IMR-90 (cell line): ENCODE results near the gene KNTC1. TPM values are rescaled to one million over a fixed set of nuclear protein-coding genes. Genes with fewer than 3 reads are reported as not detected.

Experiments used
- ATAC-seq: fragments of 200-7000 bp; cut with Tn5 transposase; 2 replicates; pipeline ENCODE4 v1.9.1; 2020; ENCODE audit warnings: low read depth, mild to moderate bottlenecking, moderate library complexity
- BruUV-seq: library from RNA; stranded (reverse); fragments of 400-500 nt; replicated peaks from 2 replicates; lab custom pipeline; 2021; lab: Mats Ljungman, UMichigan
- CTCF ChIA-PET: fragments of 300-600 bp; formaldehyde crosslinking; extraction: SDS; loops from one replicate; lab custom pipeline; 2021; ENCODE audit warnings: antibody characterized with exemption; lab: Yijun Ruan, JAX
- POLR2A ChIA-PET: fragments of 300-600 bp; sonication (Branson Sonifier 250); formaldehyde crosslinking; loops from one replicate; lab custom pipeline; 2022; ENCODE audit warnings: antibody characterized with exemption; ENCODE audit not compliant: unreplicated experiment; lab: Charles Lee
- DNase-seq: peaks from one replicate; pipeline ENCODE4 v3.0.0; 2013
- H2AFZ ChIP-seq: replicated peaks from 2 replicates; pipeline ENCODE3; 2013; ENCODE audit warnings: low read length, mild to moderate bottlenecking; ENCODE audit not compliant: poor library complexity
- H2AK5ac ChIP-seq: 2 replicates; pipeline ENCODE4 v1.6.1; 2013; ENCODE audit warnings: low read depth, low read length, inconsistent platforms
- H2AK9ac ChIP-seq: replicated peaks from 2 replicates; pipeline ENCODE3; 2013; ENCODE audit warnings: mild to moderate bottlenecking, low read depth, low read length, moderate library complexity; ENCODE audit not compliant: poor library complexity
- H2BK120ac ChIP-seq: 2 replicates; pipeline ENCODE4 v1.6.1; 2013; ENCODE audit warnings: low read depth, low read length, inconsistent platforms
- H2BK15ac ChIP-seq: 3 replicates; pipeline ENCODE4 v1.6.1; 2013; ENCODE audit warnings: low read depth, low read length, inconsistent platforms
- H2BK20ac ChIP-seq: 2 replicates; pipeline ENCODE4 v1.6.1; 2013; ENCODE audit warnings: low read depth, mild to moderate bottlenecking, inconsistent platforms, low read length, moderate library complexity
- H2BK5ac ChIP-seq: 2 replicates; pipeline ENCODE4 v1.6.1; 2013; ENCODE audit warnings: mild to moderate bottlenecking, low read depth, low read length, inconsistent platforms; ENCODE audit not compliant: poor library complexity, severe bottlenecking
- H3K14ac ChIP-seq: replicated peaks from 2 replicates; pipeline ENCODE4 v1.6.1; 2013; ENCODE audit warnings: low read depth, low read length, inconsistent platforms
- H3K18ac ChIP-seq: 2 replicates; pipeline ENCODE4 v1.6.1; 2013; ENCODE audit warnings: low read depth, low read length, control low read depth
- H3K23ac ChIP-seq: 2 replicates; pipeline ENCODE4 v1.6.1; 2013; ENCODE audit warnings: low read depth, low read length, inconsistent platforms
- H3K27ac ChIP-seq: 2 replicates; pipeline ENCODE4 v1.5.1; 2013; ENCODE audit warnings: mild to moderate bottlenecking, control low read depth, low read length; ENCODE audit not compliant: insufficient read depth
- H3K27me3 ChIP-seq: 2 replicates; pipeline ENCODE4 v1.6.1; 2013; ENCODE audit warnings: low read length; ENCODE audit not compliant: control insufficient read depth, insufficient read depth
- H3K36me3 ChIP-seq: 2 replicates; pipeline ENCODE4 v1.6.1; 2013; ENCODE audit warnings: low read length, mixed read lengths; ENCODE audit not compliant: control insufficient read depth, insufficient read depth
- H3K4ac ChIP-seq: 2 replicates; pipeline ENCODE4 v1.6.1; 2013; ENCODE audit warnings: low read depth, low read length, inconsistent platforms
- H3K4me1 ChIP-seq: 2 replicates; pipeline ENCODE4 v1.6.1; 2013; ENCODE audit warnings: low read length, mixed read lengths; ENCODE audit not compliant: control insufficient read depth, insufficient read depth
- H3K4me2 ChIP-seq: 2 replicates; pipeline ENCODE4 v1.6.1; 2013; ENCODE audit warnings: low read depth, mild to moderate bottlenecking, control low read depth, low read length, moderate library complexity
- H3K4me3 ChIP-seq: 2 replicates; pipeline ENCODE4 v1.5.1; 2013; ENCODE audit warnings: low read depth, mild to moderate bottlenecking, control low read depth, low read length, moderate library complexity; ENCODE audit not compliant: insufficient read depth
- H3K56ac ChIP-seq: 2 replicates; pipeline ENCODE4 v1.6.1; 2013; ENCODE audit warnings: low read length, inconsistent platforms; ENCODE audit not compliant: insufficient read depth; ENCODE audit errors: extremely low read depth
- H3K79me1 ChIP-seq, 2 experiments: 2 replicates each; pipeline ENCODE4 v1.6.1; 2013; ENCODE audit warnings: low read length in 2 of 2, inconsistent platforms in 1 of 2, low read depth in 1 of 2
- H3K9ac ChIP-seq: 2 replicates; pipeline ENCODE4 v1.6.1; 2013; ENCODE audit warnings: low read depth, low read length, control low read depth
- H3K9me1 ChIP-seq: 2 replicates; pipeline ENCODE4 v1.6.1; 2013; ENCODE audit warnings: low read length, inconsistent platforms; ENCODE audit not compliant: insufficient read depth
- H3K9me3 ChIP-seq: 2 replicates; pipeline ENCODE4 v1.6.1; 2013; ENCODE audit warnings: low read length; ENCODE audit not compliant: control insufficient read depth, insufficient read depth
- H4K20me1 ChIP-seq: 2 replicates; pipeline ENCODE4 v1.6.1; 2013; ENCODE audit warnings: low read length, inconsistent platforms; ENCODE audit not compliant: insufficient read depth
- H4K5ac ChIP-seq: 2 replicates; pipeline ENCODE4 v1.6.1; 2013; ENCODE audit warnings: mild to moderate bottlenecking, low read depth, low read length, control low read depth
- H4K8ac ChIP-seq, 2 experiments: 2 replicates each; pipeline ENCODE4 v1.6.1; 2013; ENCODE audit warnings: low read depth in 2 of 2, low read length in 2 of 2, control low read depth in 1 of 2, inconsistent platforms in 1 of 2
- H4K91ac ChIP-seq: 2 replicates; pipeline ENCODE4 v1.6.1; 2013; ENCODE audit warnings: low read depth, low read length, inconsistent platforms; ENCODE audit not compliant: insufficient read depth
- CEBPB ChIP-seq: IDR thresholded peaks from 2 replicates; pipeline ENCODE4 v1.6.1; 2012; ENCODE audit warnings: low read depth, low read length, improper control_type of control experiment
- CHD1 ChIP-seq: IDR thresholded peaks from 2 replicates; pipeline ENCODE4 v1.6.1; 2012; ENCODE audit warnings: low read depth, low read length, improper control_type of control experiment
- CTCF ChIP-seq: conservative IDR thresholded peaks from 2 replicates; pipeline ENCODE4 v1.5.1; 2012; ENCODE audit warnings: mild to moderate bottlenecking, low read depth, low read length, improper control_type of control experiment
- ELK1 ChIP-seq: fragments of 150-350 bp; IDR thresholded peaks from 2 replicates; pipeline ENCODE4 v1.6.1; 2016; ENCODE audit warnings: low read depth, mild to moderate bottlenecking, low read length, moderate library complexity, borderline replicate concordance
- MXI1 ChIP-seq: IDR thresholded peaks from 2 replicates; pipeline ENCODE4 v1.6.1; 2012; ENCODE audit warnings: low read depth, mild to moderate bottlenecking, low read length, moderate library complexity, borderline replicate concordance
- RFX5 ChIP-seq: IDR thresholded peaks from 2 replicates; pipeline ENCODE4 v1.8.0; 2012; ENCODE audit warnings: low read depth, mild to moderate bottlenecking, low read length, moderate library complexity
- SMC3 ChIP-seq: fragments of 150-350 bp; IDR thresholded peaks from 2 replicates; pipeline ENCODE4 v1.6.1; 2016; ENCODE audit warnings: low read depth, mild to moderate bottlenecking, antibody characterized with exemption, low read length, moderate library complexity
- USF2 ChIP-seq: fragments of 150-350 bp; IDR thresholded peaks from 2 replicates; pipeline ENCODE4 v1.6.1; 2017; ENCODE audit warnings: mild to moderate bottlenecking, antibody characterized with exemption, low read length, low read depth
- WGBS, 2 experiments: methylation state at CpG; one replicate each; pipeline versions ENCODE4 v1.1.5 to v1.1.7; 2013; ENCODE audit warnings: missing lambda C conversion rate in 2 of 2; ENCODE audit not compliant: insufficient read length in 1 of 2; ENCODE audit errors: extremely low coverage in 2 of 2; 5-methylcytosine and 5-hydroxymethylcytosine counted together
- dilution Hi-C: fragments of 300-500 bp; cut with HindIII; formaldehyde crosslinking; loops from one replicate; pipeline ENCODE4 v1.14.3; 2018; ENCODE audit warnings: low sequenced_read_pairs; ENCODE audit not compliant: unreplicated experiment
- in situ Hi-C: fragments of 300-500 bp; cut with MboI; formaldehyde crosslinking; loops from 3 replicates; pipeline ENCODE4 v1.14.3; 2019; ENCODE audit warnings: low sequenced_read_pairs, inconsistent platforms, mixed read lengths
- intact Hi-C: fragments of 100-400 bp; cut with micrococcal nuclease; formaldehyde crosslinking; loops from 2 replicates; pipeline ENCODE4 v1.10.0; 2022
- polyA plus RNA-seq, 3 experiments: library from polyadenylated mRNA; depleted of rRNA; stranded (reverse); fragments of >200 nt; gene quantifications; 2 replicates each; pipeline ENCODE4 v1.2.3, GENCODE V29; 2012; ENCODE audit warnings: low replicate concordance in 1 of 3
- total RNA-seq: library from RNA; depleted of rRNA; stranded (reverse); fragments of >200 nt; gene quantifications from 2 replicates; pipeline ENCODE4 v1.2.3, GENCODE V29; 2012

The KNTC1 gene
- total and polyA plus RNA-seq, 2 of the 4 experiments (the other 2 are of a cell fraction) = 16.6 to 23.7 TPM

GRCh38 chr12:122643207-122643805 is 116.3 kb downstream of the KNTC1 start:
- no peak overlapping the region for H3K23ac ChIP-seq
- ATAC-seq = no peak
- no peak overlapping the region for H2AK9ac ChIP-seq
- H3K4me3 ChIP-seq = no peak overlapping the region
- no peak overlapping the region for H2BK5ac ChIP-seq
- no peak overlapping the region for H2BK120ac ChIP-seq
- no peak overlapping the region for H2BK20ac ChIP-seq
- no TSS peak for BruUV-seq
- DNase-seq = no peak
- intact Hi-C loops (no loop called here), dilution Hi-C loops (no loop called here), in situ Hi-C loops (loop anchor here (25.0 kb wide), 1 partner anchor 319 kb away; the partner anchor contains the start of gene ABCB9)
- POLR2A ChIA-PET = no interaction called here
- no peaks in the 10 kb centered on the region for H3K4me1 ChIP-seq
- H3K79me1 ChIP-seq = no peaks in the 10 kb centered on the region
- TF ChIP-seq RFX5 = no peak
- TF ChIP-seq USF2 = no peak
- no peak for TF ChIP-seq CHD1
- TF ChIP-seq ELK1 = no peak
- TF ChIP-seq CEBPB = no peak
- no peak for TF ChIP-seq CTCF
- TF ChIP-seq MXI1 = no peak
- no peak for TF ChIP-seq SMC3
- H4K91ac ChIP-seq = no peak overlapping the region
- no peak overlapping the region for H2BK15ac ChIP-seq
- H3K14ac ChIP-seq = no peak overlapping the region
- H3K18ac ChIP-seq = no peak overlapping the region
- CTCF ChIA-PET = no interaction called here
- H4K20me1 ChIP-seq = no peaks in the 10 kb centered on the region
- H3K9ac ChIP-seq = no peak overlapping the region
- no peak overlapping the region for H3K27ac ChIP-seq
- H3K36me3 ChIP-seq = no peaks in the 10 kb centered on the region
- no peak overlapping the region for H2AK5ac ChIP-seq
- H3K9me1 ChIP-seq = peaks cover 3% of the 10 kb centered on the region; the same call in 1 of the 2 replicates
- no peak overlapping the region for H3K4ac ChIP-seq
- no peaks in the 10 kb centered on the region for H3K9me3 ChIP-seq
- WGBS, 2 experiments = no CpG with 5 or more reads among the region's 7 CpGs
- H3K4me2 ChIP-seq = no peak overlapping the region
- no peak overlapping the region for H2AFZ ChIP-seq
- H4K5ac ChIP-seq = no peak overlapping the region
- H3K56ac ChIP-seq = no peak overlapping the region
- no peaks in the 10 kb centered on the region for H3K27me3 ChIP-seq
- no peak overlapping the region for H4K8ac ChIP-seq
